Adrenal gland (tissue), 12 donors: Measurements from ENCODE around the gene CA7. TPM values are rescaled to one million over a fixed set of nuclear protein-coding genes. Genes with fewer than 3 reads are reported as not detected.

Experiments used
- DNase-seq, 7 donors: peaks; one replicate each; pipeline ENCODE4 v3.0.0-alpha.2; 2019 to 2020
- H3K27ac ChIP-seq, 5 donors: fragments of 200-600 bp; sonication (generic) in 4 of 5; 1 replicate in 3 of 5; 2 replicates in 2 of 5; pipeline versions ENCODE4 v1.5.1 to v1.8.0; 2016 to 2020; ENCODE audit warnings: mild to moderate bottlenecking in 1 of 5
- H3K27me3 ChIP-seq: fragments of 200-600 bp; 2 replicates; pipeline ENCODE4 v1.8.0; 2021
- H3K36me3 ChIP-seq, 2 donors: fragments of 200-600 bp; replicated peaks in 1 of 2; 1 replicate in 1 of 2; 2 replicates in 1 of 2; pipeline versions ENCODE4 v1.5.1 to v1.8.0; 2018 to 2022
- H3K4me1 ChIP-seq, 2 donors: fragments of 200-600 bp; replicated peaks in 1 of 2; 1 replicate in 1 of 2; 2 replicates in 1 of 2; pipeline versions ENCODE4 v1.5.1 to v1.8.0; 2018 to 2021
- H3K4me3 ChIP-seq, 4 donors: fragments of 200-600 bp; sonication (generic) in 3 of 4; one replicate each; pipeline ENCODE4 v1.5.1; 2016 to 2018
- H3K9me3 ChIP-seq, 3 donors: fragments of 200-600 bp; sonication (generic) in 1 of 3; replicated peaks in 1 of 3; 1 replicate in 2 of 3; 2 replicates in 1 of 3; pipeline versions ENCODE4 v1.5.1 to v1.8.0; 2016 to 2021
- CTCF ChIP-seq, 6 experiments: fragments of 450-650 bp in 4 of 6; fragments of 200-600 bp in 2 of 6; sonication (generic) in 1 of 6; IDR thresholded peaks; 1 replicate in 5 of 6; 2 replicates in 1 of 6; pipeline versions ENCODE4 v1.5.1 to v1.8.0; 2016 to 2021; ENCODE audit warnings: antibody characterized with exemption in 6 of 6, mild to moderate bottlenecking in 2 of 6, moderate library complexity in 1 of 6
- POLR2A ChIP-seq, 2 donors: fragments of 450-650 bp; IDR thresholded peaks; one replicate each; pipeline ENCODE4 v1.6.1; 2017; ENCODE audit warnings: antibody characterized with exemption in 2 of 2, mild to moderate bottlenecking in 2 of 2, moderate library complexity in 1 of 2
- WGBS, 4 donors: extraction: QIAGEN DNeasy Blood & Tissue Kit in 2 of 4; methylation state at CpG; one replicate each; pipeline versions ENCODE4 v1.1.5 to v1.1.7; 2013 to 2017; 5-methylcytosine and 5-hydroxymethylcytosine counted together
- intact Hi-C, 2 donors: fragments of 100-400 bp; cut with DNase I; formaldehyde crosslinking; loops; one replicate each; pipeline versions ENCODE4 v1.14.1 to v1.15.0; 2022 to 2023
- polyA plus RNA-seq, 3 donors: library from polyadenylated mRNA; stranded (reverse); fragments of 200-250 nt in 2 of 3; fragments of 350-450 nt in 1 of 3; fragmentation: Illumina TruSeq in 1 of 3; extraction: RNeasy Lipid Tissue Mini Kit (QIAGEN cat#74804) in 1 of 3; gene quantifications; one replicate each; pipeline ENCODE4 v1.2.3, GENCODE V29; 2013 to 2014
- total RNA-seq, 9 donors: library from RNA; depleted of rRNA in 4 of 9; stranded (reverse); fragments of >200 nt in 4 of 9; fragments of 120-200 nt in 1 of 9; fragmentation: NEBNext Ultra II Directional in 1 of 9; extraction: Animal tissue kit (Norgen Biotek cat#: 25700) in 1 of 9; gene quantifications; one replicate each; pipeline versions ENCODE4 v1.1.0 to v1.2.4, GENCODE V29; 2013 to 2023
- donor health status: healthy with polysubstance abuse.
- donor health status: Bipolar disorder and iron deficiency.
- donor health status: DM: yes; HTN: yes; CAD: no.
- donor health status: DM: no; HTN: no; CAD: no.
- donor health status: DM: no; HTN: no; CAD: no.
- donor health status: DM: yes; HTN: yes; CAD: no.

Gene CA7
- total and polyA plus RNA-seq, 12 donors: not detected

GRCh38 chr16:66899945-66900710, 55.9 kb downstream of the CA7 start:
- WGBS, 4 donors: 25 to 33% (median 28%) methylated on average over 4 to 9 of the region's 9 CpGs
- intact Hi-C loops: loop anchor here (5.0 kb wide), 2 partner anchors 32 to 42 kb away; partner anchors contain the start of gene CIAO2B (in 1 of the 2)
- TF ChIP-seq CTCF (IDR thresholded peaks at IDR 0.05) (no peak), POLR2A (IDR thresholded peaks at IDR 0.05) (peak in 1 of 2 donors; percentile 46)
- no peaks in the 10 kb centered on the region for H3K27me3 ChIP-seq
- H3K27ac ChIP-seq: peak overlapping the region; percentile 57 to 88 (median 78)
- H3K4me3 ChIP-seq: no peak overlapping the region
- no peaks in the 10 kb centered on the region for H3K36me3 ChIP-seq
- H3K4me1 ChIP-seq: peaks cover 20 to 31% of the 10 kb centered on the region in 2 donors
- H3K9me3 ChIP-seq: no peaks in the 10 kb centered on the region
- peak; percentile 83 to 94 (median 89) for DNase-seq

- DNase-seq: no peak
- no peaks in the 10 kb centered on the region for H3K9me3 ChIP-seq
- H3K36me3 ChIP-seq: no peaks in the 10 kb centered on the region
- no peak overlapping the region for H3K4me3 ChIP-seq
- WGBS, 4 donors: 61 to 79% (median 67%) methylated on average over 4 to 7 of the region's 7 CpGs
- no peak for TF ChIP-seq POLR2A (IDR thresholded peaks at IDR 0.05)
- TF ChIP-seq CTCF (IDR thresholded peaks at IDR 0.05): no peak
- H3K27ac ChIP-seq: peak overlapping the region in 2 of 5 donors; percentile 78 to 88
- intact Hi-C loops: no loop called here
- peaks cover 20 to 39% of the 10 kb centered on the region in 2 donors for H3K4me1 ChIP-seq
- H3K27me3 ChIP-seq: no peaks in the 10 kb centered on the region
Observed at GRCh38 chr16:66900721-66901441, 56.7 kb downstream of the CA7 start.

GRCh38 chr16:66901626-66902025, 57.4 kb downstream of the CA7 start:
- intact Hi-C loops: no loop called here
- no peaks in the 10 kb centered on the region for H3K27me3 ChIP-seq
- H3K4me3 ChIP-seq: no peak overlapping the region
- H3K9me3 ChIP-seq: no peaks in the 10 kb centered on the region
- H3K4me1 ChIP-seq: peaks cover 20 to 39% of the 10 kb centered on the region in 2 donors
- TF ChIP-seq CTCF (IDR thresholded peaks at IDR 0.05) (no peak), POLR2A (IDR thresholded peaks at IDR 0.05) (no peak)
- peak overlapping the region in 2 of 5 donors; percentile 78 to 88 for H3K27ac ChIP-seq
- no peak for DNase-seq
- H3K36me3 ChIP-seq: no peaks in the 10 kb centered on the region
- 86 to 93% (median 89%) methylated on average over 5 to 10 of the region's 10 CpGs for WGBS, 4 donors
